ENCODE results near the gene PLA2G4B.

- no peak for TF ChIP-seq POLR2A (IDR thresholded peaks at IDR 0.05)
- TF ChIP-seq CTCF (IDR thresholded peaks at IDR 0.05), result no peak
Observed at GRCh38 chr15:41866263-41866703, 27.6 kb downstream of the PLA2G4B start.
